HG02642 (cell line): Measurements from ENCODE around the gene MRC1.

ENCODE experiments used
- ATAC-seq: cut with Tn5 transposase; IDR thresholded peaks from one replicate; pipeline ENCODE4 v1.9.1; 2021; ENCODE audit warnings: mild to moderate bottlenecking; ENCODE audit not compliant: unreplicated experiment, poor library complexity

Gene MRC1

GRCh38 chr10:17808971-17809841, at the start of gene MRC1:
MRC1 (plus strand) TSS chr10:17809348; CDS start chr10:17809466, 118 bp downstream.
- ATAC-seq = no peak

- ATAC-seq = no peak
Measured at GRCh38 chr10:17764142-17764541, 45.0 kb upstream of the MRC1 start.

DNA sequence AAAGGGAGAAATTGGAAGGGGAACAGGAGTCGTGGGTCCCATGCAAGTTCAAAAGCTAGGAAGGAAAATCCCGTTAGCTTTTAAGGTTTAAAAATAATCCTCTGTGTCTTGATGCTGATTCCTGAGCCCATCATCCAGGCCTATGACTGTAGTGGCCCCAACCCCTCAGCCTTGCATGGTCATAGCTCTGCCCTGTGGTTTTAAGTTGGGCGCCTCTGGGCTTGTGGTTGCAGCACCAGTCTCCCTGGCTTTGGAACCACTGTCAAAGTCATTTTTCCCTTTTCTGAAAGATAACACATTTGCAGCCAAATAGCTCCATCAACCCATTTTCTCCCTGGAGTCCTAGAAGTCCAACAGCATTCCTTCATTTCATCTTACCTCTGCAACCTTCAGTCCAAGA, 43.5 kb upstream of the MRC1 start:
- no peak for ATAC-seq

DNA sequence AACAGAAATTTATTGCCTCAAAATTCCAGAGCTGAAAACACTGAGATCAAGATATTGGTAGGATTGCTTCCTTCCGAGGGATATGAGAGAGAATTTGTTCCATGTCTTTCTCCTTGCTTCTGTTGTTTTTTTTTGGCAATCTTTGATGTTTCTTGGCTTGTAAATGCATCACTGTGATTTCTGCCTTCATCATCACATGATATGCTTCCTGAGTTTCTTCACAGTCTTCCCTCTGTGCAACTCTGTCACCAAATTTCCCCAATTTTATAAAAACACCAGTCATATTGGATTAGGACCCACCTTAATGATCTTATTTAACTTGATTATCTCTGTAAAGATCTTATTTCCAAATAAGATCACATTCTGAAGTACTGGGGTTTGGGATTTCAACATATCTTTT, 42.4 kb upstream of the MRC1 start:
- no peak for ATAC-seq

GRCh38 chr10:17768496-17768895, 40.7 kb upstream of the MRC1 start:
- ATAC-seq = no peak

- no peak for ATAC-seq
Measured at GRCh38 chr10:17768957-17769356, 40.2 kb upstream of the MRC1 start.

GRCh38 chr10:17771017-17771416, 38.1 kb upstream of the MRC1 start:
- no peak for ATAC-seq

GRCh38 chr10:17779784-17780183, 29.4 kb upstream of the MRC1 start:
- no peak for ATAC-seq

DNA sequence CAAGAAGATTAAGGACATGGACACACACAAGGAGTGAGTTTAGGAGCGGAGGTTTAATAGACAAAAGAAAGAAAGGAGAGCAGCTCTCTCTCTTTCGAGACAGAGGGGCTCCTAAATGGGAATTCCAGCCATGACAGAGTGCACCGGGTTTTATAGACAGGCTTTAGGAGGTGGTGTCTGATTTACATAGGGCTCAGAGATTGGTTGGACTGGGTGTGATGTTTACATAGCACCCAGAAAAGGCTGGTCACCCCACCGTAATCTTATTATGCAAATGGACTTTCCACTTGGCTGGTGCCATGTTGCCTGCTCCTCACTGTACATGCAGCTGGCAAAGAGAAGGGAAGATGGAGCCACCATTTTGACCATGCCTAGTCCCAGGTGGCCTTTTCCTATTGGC, 28.4 kb upstream of the MRC1 start:
- ATAC-seq = no peak

DNA sequence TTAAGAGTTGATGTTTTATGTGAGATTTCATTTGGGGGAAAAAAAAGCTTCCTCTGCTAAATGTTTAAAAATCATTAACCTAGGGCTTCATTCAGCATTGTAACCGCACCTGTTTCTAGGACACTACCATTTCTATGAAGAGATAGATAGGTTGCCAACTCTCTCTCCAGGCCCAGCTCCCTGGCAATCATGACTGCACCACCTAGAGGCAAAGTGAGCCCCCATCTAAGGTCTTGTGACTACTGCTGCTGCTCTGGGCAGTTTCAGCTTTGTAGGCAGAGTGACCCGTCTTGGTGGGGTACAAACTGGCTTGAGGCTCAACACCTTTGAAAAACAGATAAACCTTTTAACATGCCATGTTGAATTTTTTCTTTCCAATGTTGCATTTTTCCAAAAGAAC, 27.3 kb upstream of the MRC1 start:
- ATAC-seq = no peak

- no peak for ATAC-seq
Measured at GRCh38 chr10:17782921-17783665, 26.1 kb upstream of the MRC1 start.

DNA sequence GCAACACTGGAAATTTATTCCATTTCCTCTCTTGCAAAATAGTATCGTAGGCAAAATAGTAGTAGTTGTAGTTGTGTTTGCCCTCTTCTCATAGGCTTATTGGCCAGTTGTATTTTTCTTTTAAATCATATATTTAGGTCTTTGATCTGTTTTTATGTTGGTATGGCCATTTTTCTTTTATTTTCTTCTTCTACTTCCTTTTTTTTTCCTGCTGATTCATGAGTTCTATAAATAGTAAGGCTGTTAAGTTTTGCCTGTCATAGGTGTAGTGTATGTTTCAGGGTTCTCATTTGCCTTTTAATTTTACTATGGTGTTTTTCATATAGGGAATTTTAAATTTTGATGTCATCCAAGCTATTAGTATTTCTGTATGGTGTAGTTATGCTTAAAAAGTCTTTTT, 25.4 kb upstream of the MRC1 start:
- no peak for ATAC-seq

GRCh38 chr10:17784688-17785087, 24.5 kb upstream of the MRC1 start:
- no peak for ATAC-seq

GRCh38 chr10:17785276-17785930, 23.7 kb upstream of the MRC1 start:
- no peak for ATAC-seq

- no peak for ATAC-seq
Measured at GRCh38 chr10:17787087-17787961, 21.8 kb upstream of the MRC1 start.

DNA sequence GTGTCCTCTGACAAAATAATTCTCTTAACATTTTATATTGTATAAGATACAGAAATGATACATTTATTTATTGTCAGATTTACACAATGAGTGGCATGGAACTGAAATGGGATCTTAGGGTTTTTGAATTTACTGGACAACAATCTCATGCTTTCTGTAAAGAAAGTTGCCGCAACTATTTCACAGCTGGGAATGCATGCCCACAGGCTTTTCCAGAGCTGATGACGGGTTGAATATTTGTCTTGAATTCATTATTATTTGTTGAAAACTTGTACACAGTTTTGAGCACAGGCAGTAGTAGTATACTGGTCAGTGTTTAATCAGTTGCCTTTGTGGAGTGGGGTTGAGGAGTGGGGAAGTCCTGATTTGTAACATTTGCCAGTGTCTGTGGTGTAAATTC, 20.5 kb upstream of the MRC1 start:
- ATAC-seq = no peak

- ATAC-seq = no peak
Measured at GRCh38 chr10:17789396-17789795, 19.8 kb upstream of the MRC1 start.

DNA sequence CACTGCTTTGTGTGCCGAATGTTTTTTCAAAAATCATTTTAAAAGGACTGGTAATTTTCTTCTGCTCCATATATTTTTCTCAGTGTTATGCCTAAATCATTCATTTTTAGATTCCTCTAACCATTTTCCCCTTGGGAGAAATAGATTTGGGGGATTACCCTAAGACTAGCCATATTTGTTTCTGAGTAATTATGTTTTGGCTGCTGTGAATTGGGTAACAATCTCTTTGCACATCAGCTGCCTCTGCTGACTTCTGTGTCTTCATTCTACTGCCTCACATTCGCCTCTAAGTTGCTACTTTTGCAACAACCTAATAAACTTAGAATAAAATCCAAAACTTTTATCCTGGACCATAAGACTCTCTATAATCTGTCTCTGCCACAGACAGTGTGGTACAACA, 18.5 kb upstream of the MRC1 start:
- ATAC-seq = no peak

DNA sequence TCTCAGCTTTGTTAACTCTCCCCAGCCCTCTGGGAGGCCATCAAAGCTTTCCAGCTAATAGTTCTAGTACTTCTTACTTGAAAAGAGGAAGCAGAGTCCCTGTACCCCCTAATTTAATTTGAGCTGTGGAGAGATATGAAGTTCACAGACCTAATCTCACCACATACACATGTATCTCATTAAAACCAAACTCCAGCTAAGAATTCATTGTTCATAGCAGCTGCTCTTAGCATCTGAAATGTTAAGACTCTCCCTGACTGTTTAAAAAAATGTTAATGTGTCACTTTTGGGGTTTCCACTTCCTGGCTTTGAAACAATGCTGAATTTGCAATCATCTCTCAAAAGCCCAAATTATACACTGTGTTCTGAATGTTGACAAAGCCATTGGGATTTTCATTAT, 16.2 kb upstream of the MRC1 start:
- ATAC-seq = no peak
